ENCODE results near the gene KBTBD8. TPM values are rescaled to one million over a fixed set of nuclear protein-coding genes. Genes with fewer than 3 reads are reported as not detected.

Gene KBTBD8
- total RNA-seq, 4 donors from 2014 or later, result 0.84 to 3.1 (median 1.6) TPM

- TF ChIP-seq CTCF (IDR thresholded peaks at IDR 0.05), result no peak
- no peak for ATAC-seq (ENCODE audit: low FRiP score)
- no peak for DNase-seq (ENCODE audit: low spot score)
Measured at GRCh38 chr3:67009716-67010115, 11.6 kb downstream of the KBTBD8 start.

- ATAC-seq (ENCODE audit: low FRiP score), result no peak
- no peak for DNase-seq (ENCODE audit: low spot score)
- TF ChIP-seq CTCF (IDR thresholded peaks at IDR 0.05), result no peak
Measured at GRCh38 chr3:67011414-67012131, 13.5 kb downstream of the KBTBD8 start.

- ATAC-seq (ENCODE audit: low FRiP score) (no peak), DNase-seq (ENCODE audit: low spot score) (no peak)
- TF ChIP-seq CTCF (IDR thresholded peaks at IDR 0.05), result no peak
Measured at GRCh38 chr3:67012564-67012963, 14.5 kb downstream of the KBTBD8 start.

GRCh38 chr3:67015702-67016484, 17.8 kb downstream of the KBTBD8 start:
- DNase-seq (ENCODE audit: low spot score), result no peak
- ATAC-seq (ENCODE audit: low FRiP score), result no peak
- TF ChIP-seq CTCF (IDR thresholded peaks at IDR 0.05), result no peak

GRCh38 chr3:67016522-67017080, 18.5 kb downstream of the KBTBD8 start:
- ATAC-seq (ENCODE audit: low FRiP score) (no peak), DNase-seq (ENCODE audit: low spot score) (no peak)
- no peak for TF ChIP-seq CTCF (IDR thresholded peaks at IDR 0.05)

- DNase-seq (ENCODE audit: low spot score) (no peak), ATAC-seq (ENCODE audit: low FRiP score) (no peak)
- no peak for TF ChIP-seq CTCF (IDR thresholded peaks at IDR 0.05)
Measured at GRCh38 chr3:67017211-67017610, 19.1 kb downstream of the KBTBD8 start.

Data from omental fat pad (tissue), 4 donors.